CD4-positive, alpha-beta T cell treated with Interleukin-10 for 1 hour (primary cell): Measurements from ENCODE around the gene POU2F3.

Source experiments
- DNase-seq: peaks from one replicate; pipeline ENCODE4 v3.0.0-alpha.2; 2020

POU2F3 gene

GRCh38 chr11:120327311-120327710 lies 87.4 kb downstream of the POU2F3 start:
- DNase-seq = no peak

- no peak for DNase-seq
Observed at GRCh38 chr11:120329556-120329955, 89.6 kb downstream of the POU2F3 start.

GRCh38 chr11:120330045-120330444 lies 90.1 kb downstream of the POU2F3 start:
- no peak for DNase-seq

- DNase-seq = no peak
Observed at GRCh38 chr11:120331301-120331996, 91.5 kb downstream of the POU2F3 start.

- no peak for DNase-seq
Observed at GRCh38 chr11:120332822-120333716, 93.1 kb downstream of the POU2F3 start.

- DNase-seq = no peak
Observed at GRCh38 chr11:120333801-120334200, 93.9 kb downstream of the POU2F3 start.

- no peak for DNase-seq
Observed at GRCh38 chr11:120334332-120334731, 94.4 kb downstream of the POU2F3 start.

GRCh38 chr11:120334894-120335462 lies 95.0 kb downstream of the POU2F3 start:
- DNase-seq = peak; percentile 82

GRCh38 chr11:120335556-120335907 lies 95.6 kb downstream of the POU2F3 start:
- no peak for DNase-seq

GRCh38 chr11:120335908-120336640 lies 96.1 kb downstream of the POU2F3 start, which contains the start of gene ARHGEF12:
Gene ARHGEF12 (plus strand): TSS chr11:120336413. CDS start chr11:120337244, 831 bp downstream.
- peak; percentile 82 for DNase-seq

GRCh38 chr11:120336641-120337354 lies 96.9 kb downstream of the POU2F3 start:
- DNase-seq = peak; percentile 27

GRCh38 chr11:120337355-120338106 lies 97.6 kb downstream of the POU2F3 start:
- no peak for DNase-seq

- no peak for DNase-seq
Observed at GRCh38 chr11:120338107-120338933, 98.4 kb downstream of the POU2F3 start.

GRCh38 chr11:120339394-120339890 lies 99.5 kb downstream of the POU2F3 start:
- DNase-seq = peak; percentile 15

GRCh38 chr11:120340529-120340928 lies 100.6 kb downstream of the POU2F3 start:
- no peak for DNase-seq

GRCh38 chr11:120342226-120342625 lies 102.3 kb downstream of the POU2F3 start:
- DNase-seq = no peak

GRCh38 chr11:120342678-120343077 lies 102.7 kb downstream of the POU2F3 start:
- no peak for DNase-seq

GRCh38 chr11:120343429-120343828 lies 103.5 kb downstream of the POU2F3 start:
- DNase-seq = no peak

- DNase-seq = peak; percentile 82
Observed at GRCh38 chr11:120344302-120345004, 104.5 kb downstream of the POU2F3 start.

- DNase-seq = no peak
Observed at GRCh38 chr11:120346233-120346632, 106.3 kb downstream of the POU2F3 start.
